LNCAP (cell line): ENCODE data around the gene NDUFS6.

Source experiments
- CTCF ChIP-seq: fragments of 450-650 bp; IDR thresholded peaks from 2 replicates; pipeline ENCODE4 v1.5.1; 2017; ENCODE audit warnings: mild to moderate bottlenecking

NDUFS6 gene

GRCh38 chr5:1864896-1865440 lies 63.8 kb downstream of the NDUFS6 start:
- no peak for TF ChIP-seq CTCF

- no peak for TF ChIP-seq CTCF
Measured at GRCh38 chr5:1865486-1865885, 64.3 kb downstream of the NDUFS6 start.
